Heart left ventricle (tissue), 16 donors: ENCODE data around the gene ZNHIT3. TPM values are rescaled to one million over a fixed set of nuclear protein-coding genes. Genes with fewer than 3 reads are reported as not detected.

ENCODE experiments used
- ATAC-seq, 4 donors: fragments of 200-7000 bp; cut with Tn5 transposase; one replicate each; pipeline ENCODE4 v1.9.1; 2020 to 2022; ENCODE audit warnings: moderate library complexity in 4 of 4, mild to moderate bottlenecking in 3 of 4, moderate number of reproducible peaks in 1 of 4
- DNase-seq, 5 donors: peaks; one replicate each; pipeline ENCODE4 v3.0.0-alpha.2; 2020
- H3K27ac ChIP-seq, 12 donors: fragments of 200-600 bp; sonication (generic) in 4 of 12; one replicate each; pipeline versions ENCODE4 v1.5.0 to v1.8.0; 2016 to 2022; ENCODE audit warnings: mild to moderate bottlenecking in 2 of 12
- H3K27me3 ChIP-seq, 9 donors: fragments of 200-600 bp; sonication (generic) in 2 of 9; one replicate each; pipeline versions ENCODE4 v1.5.1 to v1.8.0; 2016 to 2022; ENCODE audit warnings: mild to moderate bottlenecking in 3 of 9
- H3K36me3 ChIP-seq, 9 donors: fragments of 200-600 bp; sonication (generic) in 2 of 9; one replicate each; pipeline versions ENCODE4 v1.5.0 to v1.8.0; 2018 to 2022; ENCODE audit warnings: mild to moderate bottlenecking in 2 of 9
- H3K4me1 ChIP-seq, 12 donors: fragments of 200-600 bp; sonication (generic) in 4 of 12; one replicate each; pipeline versions ENCODE4 v1.5.0 to v1.8.0; 2016 to 2022; ENCODE audit warnings: mild to moderate bottlenecking in 3 of 12
- H3K4me3 ChIP-seq, 12 donors: fragments of 200-600 bp; sonication (generic) in 4 of 12; one replicate each; pipeline versions ENCODE4 v1.5.0 to v1.8.0; 2017 to 2022; ENCODE audit warnings: mild to moderate bottlenecking in 9 of 12, moderate library complexity in 4 of 12
- H3K9me3 ChIP-seq, 12 donors: fragments of 200-600 bp; sonication (generic) in 4 of 12; one replicate each; pipeline versions ENCODE4 v1.5.0 to v1.8.0; 2016 to 2022; ENCODE audit warnings: mild to moderate bottlenecking in 1 of 12
- CTCF ChIP-seq, 12 donors: fragments of 200-600 bp; sonication (generic) in 4 of 12; IDR thresholded peaks; one replicate each; pipeline versions ENCODE4 v1.5.0 to v1.8.0; 2018 to 2022; ENCODE audit warnings: antibody characterized with exemption in 12 of 12, mild to moderate bottlenecking in 5 of 12
- POLR2A ChIP-seq, 2 donors: fragments of 450-650 bp; IDR thresholded peaks; one replicate each; pipeline ENCODE4 v1.6.1; 2017; ENCODE audit warnings: antibody characterized with exemption in 2 of 2, mild to moderate bottlenecking in 2 of 2, moderate library complexity in 2 of 2
- WGBS, 4 donors: extraction: QIAGEN DNeasy Blood & Tissue Kit in 2 of 4; methylation state at CpG; one replicate each; pipeline versions ENCODE4 v1.1.5 to v1.1.7; 2013 to 2018; 5-methylcytosine and 5-hydroxymethylcytosine counted together
- intact Hi-C, 10 donors: fragments of 100-400 bp; cut with DNase I; formaldehyde crosslinking; loops; one replicate each; pipeline versions ENCODE4 v1.11.1 to v1.14.2; 2022
- polyA plus RNA-seq, 2 donors: library from polyadenylated mRNA; stranded (reverse); fragments of 200-250 nt; gene quantifications; one replicate each; pipeline ENCODE4 v1.2.3, GENCODE V29; 2013
- total RNA-seq, 9 donors: library from RNA; depleted of rRNA in 2 of 9; stranded (reverse); fragments of >200 nt in 2 of 9; fragmentation: NEBNext Ultra II Directional in 3 of 9; extraction: Animal tissue kit (Norgen Biotek cat#: 25700) in 3 of 9; gene quantifications; one replicate each; pipeline versions ENCODE4 v1.1.0 to v1.2.4, GENCODE V29; 2016 to 2023
- donor health status: ischemic (EF 13 %, LVEDD 7.1; RV severe dilation, severe dysfunction).
- donor health status: healthy with polysubstance abuse.
- donor health status: DM: no; HTN: yes; CAD: no.
- donor health status: DM: no; HTN: no; CAD: no.
- donor health status: ischemic (EF 25% LVEDD 6.9; RV normal size, moderate dysfunction).
- donor health status: ischemic (EF 25% LVEDD 5.7; RV mildly dilated, moderate dysfunction).
- donor health status: healthy.
- donor health status: DM: yes; HTN: yes; CAD: no.
- donor health status: ischemic (EF 35%, LVEDD 5.7; RV mildly dilated, moderate dysfunction).
- donor health status: nonischemic (EF 11% LVEDD 7.7; RV severe dilation, severe dysfunction).
- donor health status: DM: yes; HTN: yes; CAD: no.
- donor health status: PGD.
- donor health status: ischemic (EF 29% LVEDD 5.4; RV normal size, mild dysfunction).
- donor health status: nonischemic (EF 23%, LVEDD 6.1; RV moderate dilation, normal function).

ZNHIT3 gene
- total and polyA plus RNA-seq, 11 donors = 14.8 to 41.2 (median 23.1) TPM

- Histone ChIP-seq H3K4me3 (no peak overlapping the region), H3K4me1 (peaks cover 0 to 22% (median 14%) of the 10 kb centered on the region in 12 donors), H3K27ac (no peak overlapping the region), H3K27me3 (no peaks in the 10 kb centered on the region), H3K36me3 (peaks cover 0 to 61% (median 44%) of the 10 kb centered on the region in 9 donors), H3K9me3 (no peaks in the 10 kb centered on the region)
- ATAC-seq = no peak
- intact Hi-C loops = loop anchor here in 5 of 10 donors (5.0 to 10.0 kb wide), 3 partner anchors 40 to 48 kb away; partner anchors contain the start of gene ZNHIT3 (in 4 of the 5)
- 94 to 100% (median 96%) methylated on average over 2 of the region's 2 CpGs for WGBS, 4 donors
- TF ChIP-seq CTCF (IDR thresholded peaks at IDR 0.05) = no peak
- no peak for TF ChIP-seq POLR2A (IDR thresholded peaks at IDR 0.05)
- no peak for DNase-seq
Measured at GRCh38 chr17:36532435-36532975, 46.0 kb downstream of the ZNHIT3 start.

- H3K27me3 ChIP-seq = no peaks in the 10 kb centered on the region
- no peaks in the 10 kb centered on the region for H3K9me3 ChIP-seq
- 8 to 11% (median 8%) methylated on average over 42 to 48 of the region's 48 CpGs for WGBS, 4 donors
- H3K36me3 ChIP-seq = peaks cover 0 to 62% (median 45%) of the 10 kb centered on the region in 9 donors
- peaks cover 0 to 22% (median 14%) of the 10 kb centered on the region in 12 donors for H3K4me1 ChIP-seq
- peak overlapping the region; percentile 38 to 94 (median 82) for H3K4me3 ChIP-seq
- DNase-seq = peak; percentile 50 to 76 (median 74)
- TF ChIP-seq CTCF (IDR thresholded peaks at IDR 0.05) (peak; percentile 17 to 57 (median 48)), POLR2A (IDR thresholded peaks at IDR 0.05) (no peak)
- intact Hi-C loops = loop anchor here in 6 of 10 donors (2.0 to 10.0 kb wide), 4 partner anchors 42 to 67 kb away; partner anchors contain the start of genes ZNHIT3 (in 4 of the 6) and MRM1 (in 1 of the 6)
- peak overlapping the region; percentile 84 to 99 (median 96) for H3K27ac ChIP-seq
- ATAC-seq = peak in 3 of 4 donors; percentile 48 to 60 (median 48)
Measured at GRCh38 chr17:36533935-36534839, 47.7 kb downstream of the ZNHIT3 start.

- Histone ChIP-seq H3K27ac (peak within 1 kb of the TSS; percentile 84 to 99 (median 96)), H3K4me3 (peak within 1 kb of the TSS; percentile 38 to 94 (median 82)), H3K4me1 (peaks cover 0 to 22% (median 14%) of the 10 kb centered on the region in 12 donors), H3K27me3 (no peaks in the 10 kb centered on the region), H3K36me3 (peaks cover 0 to 62% (median 43%) of the 10 kb centered on the region in 9 donors), H3K9me3 (no peaks in the 10 kb centered on the region)
- 0 to 1% (median 1%) methylated on average over 40 to 83 of the region's 83 CpGs for WGBS, 4 donors
- peak; percentile 85 to 95 (median 92) for ATAC-seq
- intact Hi-C loops = loop anchor here in 7 of 10 donors (1.0 to 10.0 kb wide), 7 partner anchors 9 to 66 kb away; partner anchors contain the start of genes ZNHIT3 (in 4 of the 7), GGNBP2 (in 1 of the 7) and MRM1 (in 1 of the 7)
- TF ChIP-seq CTCF (IDR thresholded peaks at IDR 0.05) (peak in 3 of 12 donors; percentile 13 to 29 (median 26)), POLR2A (IDR thresholded peaks at IDR 0.05) (peak in 1 of 2 donors; percentile 83)
- DNase-seq = peak; percentile 87 to 94 (median 92)
Measured at GRCh38 chr17:36534840-36535668, 48.6 kb downstream of the ZNHIT3 start, which contains the start of the genes MYO19 and PIGW. Gene MYO19, minus strand, starts transcription at chr17:36534868. Its CDS starts 2,330 bp downstream, at chr17:36532538. Gene PIGW, plus strand, starts transcription at chr17:36534987. Its CDS starts 2,115 bp downstream, at chr17:36537102.
